ENCODE measurements around the gene PLEKHB1. TPM values are rescaled to one million over a fixed set of nuclear protein-coding genes. Genes with fewer than 3 reads are reported as not detected.

Gene PLEKHB1
- total RNA-seq, 1 donor from 2014 or later: 8.8 TPM

- peak overlapping the region; percentile 3 for H3K27ac Mint-ChIP-seq
- Histone ChIP-seq H3K4me2 (no peak overlapping the region), H3K27ac (no peak overlapping the region), H3K9me3 (ENCODE audit: low read depth) (no peaks in the 10 kb centered on the region), H2AFZ (replicated peaks) (no peak overlapping the region), H3K27me3 (peaks cover 7% of the 10 kb centered on the region), H3K79me2 (ENCODE audit: low read depth) (no peaks in the 10 kb centered on the region), H3K4me3 (no peak overlapping the region), H3F3A (ENCODE audit: low read depth) (peaks cover 4% of the 10 kb centered on the region), H3K4me1 (no peaks in the 10 kb centered on the region), H4K20me1 (ENCODE audit: low read depth) (no peaks in the 10 kb centered on the region), H3K36me3 (no peaks in the 10 kb centered on the region), H3K9ac (no peak overlapping the region)
- H3K4me1 Mint-ChIP-seq: peaks cover 9% of the 10 kb centered on the region
- no peaks in the 10 kb centered on the region for H3K9me3 Mint-ChIP-seq
- no peaks in the 10 kb centered on the region for H3K36me3 Mint-ChIP-seq
- no peak overlapping the region for H3K4me3 Mint-ChIP-seq
- peaks cover 5% of the 10 kb centered on the region for H3K27me3 Mint-ChIP-seq (ENCODE audit: insufficient read depth, low read depth)
- DNase-seq (ENCODE audit: low spot score): no peak
- TF ChIP-seq EZH2phosphoT487 (IDR thresholded peaks at IDR 0.05) (no peak), EZH2 (IDR thresholded peaks at IDR 0.05) (no peak)
- TF ChIP-seq, protein P1, sequence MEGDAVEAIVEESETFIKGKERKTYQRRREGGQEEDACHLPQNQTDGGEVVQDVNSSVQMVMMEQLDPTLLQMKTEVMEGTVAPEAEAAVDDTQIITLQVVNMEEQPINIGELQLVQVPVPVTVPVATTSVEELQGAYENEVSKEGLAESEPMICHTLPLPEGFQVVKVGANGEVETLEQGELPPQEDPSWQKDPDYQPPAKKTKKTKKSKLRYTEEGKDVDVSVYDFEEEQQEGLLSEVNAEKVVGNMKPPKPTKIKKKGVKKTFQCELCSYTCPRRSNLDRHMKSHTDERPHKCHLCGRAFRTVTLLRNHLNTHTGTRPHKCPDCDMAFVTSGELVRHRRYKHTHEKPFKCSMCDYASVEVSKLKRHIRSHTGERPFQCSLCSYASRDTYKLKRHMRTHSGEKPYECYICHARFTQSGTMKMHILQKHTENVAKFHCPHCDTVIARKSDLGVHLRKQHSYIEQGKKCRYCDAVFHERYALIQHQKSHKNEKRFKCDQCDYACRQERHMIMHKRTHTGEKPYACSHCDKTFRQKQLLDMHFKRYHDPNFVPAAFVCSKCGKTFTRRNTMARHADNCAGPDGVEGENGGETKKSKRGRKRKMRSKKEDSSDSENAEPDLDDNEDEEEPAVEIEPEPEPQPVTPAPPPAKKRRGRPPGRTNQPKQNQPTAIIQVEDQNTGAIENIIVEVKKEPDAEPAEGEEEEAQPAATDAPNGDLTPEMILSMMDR (IDR thresholded peaks at IDR 0.05): no peak
Measured at GRCh38 chr11:73660497-73661034, 14.2 kb downstream of the PLEKHB1 start.

DNA sequence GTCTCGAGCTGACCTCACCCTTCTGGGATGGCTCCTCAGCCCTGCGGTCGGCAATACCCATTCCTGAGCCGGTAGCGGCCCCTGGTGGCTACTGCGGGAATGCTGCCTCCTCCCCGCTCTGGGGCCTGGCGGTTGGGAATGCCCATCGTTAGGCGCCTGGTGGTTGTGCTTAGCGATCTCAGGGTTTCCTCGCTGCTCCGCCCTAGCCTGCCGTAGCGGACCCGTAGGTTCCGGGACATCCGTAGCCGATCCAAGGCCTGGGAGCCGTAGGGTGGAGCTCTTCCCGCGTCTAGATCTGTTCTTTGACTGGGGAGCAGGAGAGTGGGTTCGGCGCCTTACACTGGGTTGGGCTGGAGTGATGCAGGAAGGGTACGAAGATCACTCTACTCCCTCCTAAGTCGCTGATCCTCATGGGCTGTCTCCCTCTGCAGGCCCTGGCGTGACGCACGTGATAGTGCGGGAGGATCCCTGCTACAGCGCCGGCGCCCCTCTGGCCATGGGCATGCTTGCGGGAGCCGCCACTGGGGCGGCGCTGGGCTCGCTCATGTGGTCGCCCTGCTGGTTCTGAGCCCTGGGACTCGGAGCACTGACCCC is 14.8 kb downstream of the PLEKHB1 start:
- H3K4me2 ChIP-seq: peak overlapping the region; percentile 76
- H2AFZ ChIP-seq (replicated peaks): peak overlapping the region; percentile 98
- no peak overlapping the region for H3K9ac ChIP-seq
- H3K79me2 ChIP-seq (ENCODE audit: low read depth): no peaks in the 10 kb centered on the region
- no peaks in the 10 kb centered on the region for H3K9me3 Mint-ChIP-seq
- H3K4me3 ChIP-seq: peak overlapping the region; percentile 40
- H3F3A ChIP-seq (ENCODE audit: low read depth): peaks cover 4% of the 10 kb centered on the region
- H3K36me3 Mint-ChIP-seq: no peaks in the 10 kb centered on the region
- H3K4me1 ChIP-seq: no peaks in the 10 kb centered on the region
- no peaks in the 10 kb centered on the region for H4K20me1 ChIP-seq (ENCODE audit: low read depth)
- no peak overlapping the region for H3K27ac Mint-ChIP-seq
- TF ChIP-seq EZH2 (IDR thresholded peaks at IDR 0.05) (no peak), EZH2phosphoT487 (IDR thresholded peaks at IDR 0.05) (no peak)
- TF ChIP-seq, protein P1 (IDR thresholded peaks at IDR 0.05): peak; percentile 94
- peaks cover 10% of the 10 kb centered on the region for H3K4me1 Mint-ChIP-seq
- no peaks in the 10 kb centered on the region for H3K9me3 ChIP-seq (ENCODE audit: low read depth)
- H3K36me3 ChIP-seq: no peaks in the 10 kb centered on the region
- peak overlapping the region; percentile 65 for H3K4me3 Mint-ChIP-seq
- H3K27me3 ChIP-seq: peaks cover 7% of the 10 kb centered on the region
- H3K27ac ChIP-seq: no peak overlapping the region
- peaks cover 5% of the 10 kb centered on the region for H3K27me3 Mint-ChIP-seq (ENCODE audit: insufficient read depth, low read depth)
- DNase-seq (ENCODE audit: low spot score): peak; percentile 95

DNA sequence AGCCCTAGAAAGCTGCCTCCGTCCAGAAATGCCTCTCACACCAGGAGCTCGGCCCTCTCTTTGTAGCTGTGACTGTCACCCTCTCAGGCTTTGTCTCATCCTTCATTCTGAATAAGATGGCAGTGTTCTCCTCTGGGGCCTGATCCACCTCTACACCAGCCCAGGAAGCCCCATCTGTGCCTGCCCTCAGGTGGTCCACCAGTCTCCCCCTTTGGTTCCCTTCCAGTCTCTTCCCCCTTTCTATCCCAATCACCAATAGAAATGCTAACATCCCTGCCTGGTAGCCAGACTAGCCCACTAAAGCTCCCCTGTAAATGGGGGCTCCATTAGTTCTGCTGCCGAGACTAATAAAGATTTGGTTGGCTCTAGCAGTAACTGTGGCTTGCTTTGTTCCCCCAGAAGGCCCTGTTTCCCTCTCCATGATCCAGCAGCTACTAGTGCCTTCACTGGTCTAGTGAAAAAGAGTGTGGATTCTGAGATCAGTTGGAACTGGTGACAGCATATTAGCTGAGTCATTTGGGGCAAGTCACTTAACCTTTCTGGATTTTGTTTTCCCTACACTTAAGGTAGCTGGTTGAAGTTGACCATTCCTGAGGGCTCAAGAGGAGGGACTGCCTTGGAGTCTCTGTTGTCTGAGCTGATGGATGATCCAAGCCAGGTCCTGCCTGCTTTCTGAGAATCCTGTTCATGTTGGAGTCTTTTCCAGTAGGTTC is 16.2 kb downstream of the PLEKHB1 start:
- TF ChIP-seq EZH2phosphoT487 (IDR thresholded peaks at IDR 0.05) (no peak), EZH2 (IDR thresholded peaks at IDR 0.05) (no peak)
- TF ChIP-seq, protein P1 (IDR thresholded peaks at IDR 0.05): no peak
- Histone ChIP-seq H3K9me3 (ENCODE audit: low read depth) (no peaks in the 10 kb centered on the region), H3K9ac (no peak overlapping the region), H3K4me1 (no peaks in the 10 kb centered on the region), H3K27ac (no peak overlapping the region), H3F3A (ENCODE audit: low read depth) (peaks cover 4% of the 10 kb centered on the region), H3K4me3 (no peak overlapping the region), H3K79me2 (ENCODE audit: low read depth) (no peaks in the 10 kb centered on the region), H3K36me3 (no peaks in the 10 kb centered on the region), H3K4me2 (no peak overlapping the region), H2AFZ (replicated peaks) (no peak overlapping the region), H4K20me1 (ENCODE audit: low read depth) (no peaks in the 10 kb centered on the region), H3K27me3 (peaks cover 7% of the 10 kb centered on the region)
- no peak for DNase-seq (ENCODE audit: low spot score)
- peaks cover 5% of the 10 kb centered on the region for H3K27me3 Mint-ChIP-seq (ENCODE audit: insufficient read depth, low read depth)
- H3K27ac Mint-ChIP-seq: no peak overlapping the region
- peaks cover 10% of the 10 kb centered on the region for H3K4me1 Mint-ChIP-seq
- H3K36me3 Mint-ChIP-seq: no peaks in the 10 kb centered on the region
- no peaks in the 10 kb centered on the region for H3K9me3 Mint-ChIP-seq
- H3K4me3 Mint-ChIP-seq: no peak overlapping the region

Data from neural progenitor cell (in vitro differentiated cells).